Pancreas (tissue), 10 donors: ENCODE measurements around the gene IL17C. TPM values are rescaled to one million over a fixed set of nuclear protein-coding genes. Genes with fewer than 3 reads are reported as not detected.
"Not testable (repeated sequence)": the region's sequence is repeated elsewhere in the genome, so short reads cannot be mapped to it uniquely, and the experiment has no call there.

ENCODE experiments used
- ATAC-seq, 4 donors: fragments of 200-7000 bp; cut with Tn5 transposase; one replicate each; pipeline versions ENCODE4 v1.8.0 to v1.9.1; 2020; ENCODE audit warnings: mild to moderate bottlenecking in 4 of 4, moderate library complexity in 4 of 4
- DNase-seq, 6 donors: peaks; one replicate each; pipeline ENCODE4 v3.0.0-alpha.2; 2020
- FAIRE-seq: peaks from 2 replicates; lab custom pipeline; 2012; peaks lifted over from hg19 to GRCh38; lab: Jason Lieb, UNC
- H3K27ac ChIP-seq, 4 donors: fragments of 200-600 bp; sonication (generic); 1 replicate in 3 of 4; 2 replicates in 1 of 4; pipeline versions ENCODE4 v1.5.0 to v1.8.0; 2020
- H3K27me3 ChIP-seq, 4 donors: fragments of 200-600 bp; one replicate each; pipeline ENCODE4 v1.8.0; 2021
- H3K36me3 ChIP-seq, 3 donors: fragments of 200-600 bp; sonication (generic) in 1 of 3; one replicate each; pipeline versions ENCODE4 v1.5.0 to v1.8.0; 2020 to 2021
- H3K4me1 ChIP-seq, 3 donors: fragments of 200-600 bp; one replicate each; pipeline ENCODE4 v1.8.0; 2021
- H3K4me3 ChIP-seq, 4 donors: fragments of 200-600 bp; sonication (generic) in 2 of 4; one replicate each; pipeline versions ENCODE4 v1.5.0 to v1.8.0; 2020 to 2021
- H3K9me3 ChIP-seq, 4 donors: fragments of 200-600 bp; one replicate each; pipeline ENCODE4 v1.8.0; 2021
- CTCF ChIP-seq, 4 donors: fragments of 200-600 bp; sonication (generic) in 3 of 4; IDR thresholded peaks; one replicate each; pipeline versions ENCODE4 v1.5.0 to v1.8.0; 2021; ENCODE audit warnings: antibody characterized with exemption in 4 of 4
- WGBS, 2 donors: extraction: QIAGEN DNeasy Blood & Tissue Kit; methylation state at CpG; one replicate each; pipeline ENCODE4 v1.1.7; 2013; 5-methylcytosine and 5-hydroxymethylcytosine counted together
- intact Hi-C, 3 donors: fragments of 100-400 bp; cut with DNase I; formaldehyde crosslinking; loops; one replicate each; pipeline versions ENCODE4 v1.11.1 to v1.14.2; 2022
- polyA plus RNA-seq, 2 donors: library from polyadenylated mRNA; stranded (reverse); fragments of 200-250 nt; gene quantifications; one replicate each; pipeline ENCODE4 v1.2.3, GENCODE V29; 2013
- total RNA-seq, 6 donors: library from RNA; stranded (reverse); fragmentation: NEBNext Ultra II Directional in 4 of 6; extraction: Animal tissue kit (Norgen Biotek cat#: 25700) in 4 of 6; gene quantifications; one replicate each; pipeline versions ENCODE4 v1.2.1 to v1.2.4, GENCODE V29; 2021 to 2023
- donor health status: healthy with polysubstance abuse.
- donor health status: DM: no; HTN: no; CAD: no; lungs with moderate emphysema.
- donor health status: DM: no; HTN: no; CAD: no.
- donor health status: control.
- donor health status: control.
- donor health status: Bipolar disorder and iron deficiency.
- donor health status: DM: yes; HTN: yes; CAD: no.
- donor health status: DM: no; HTN: no; CAD: no.
- donor health status: DM: no; HTN: no; CAD: no.
- donor health status: DM: yes; HTN: yes; CAD: no.

The IL17C gene
- total and polyA plus RNA-seq, 8 donors = 0.14 TPM; not detected in 7

DNA sequence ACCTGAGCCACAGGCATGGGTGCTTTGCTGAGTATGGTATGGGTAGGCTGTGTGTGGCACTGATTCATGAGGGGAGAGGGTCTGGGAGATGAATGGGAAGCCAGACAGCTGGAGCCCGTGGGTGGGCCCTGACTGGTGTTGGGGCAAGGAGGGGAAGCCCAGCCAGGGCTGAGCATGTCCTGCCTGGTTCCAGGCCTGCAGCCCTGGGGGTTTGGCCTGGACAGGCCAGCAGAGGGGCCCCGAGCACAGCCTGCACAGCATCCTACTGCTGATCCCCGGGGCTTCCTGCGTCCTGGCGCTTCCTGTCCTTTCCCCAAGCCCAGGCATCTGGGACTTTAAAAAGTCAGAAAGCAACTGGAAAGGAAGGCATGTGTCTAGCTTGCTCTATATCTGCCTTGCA is 29.1 kb downstream of the IL17C start:
- H3K27me3 ChIP-seq = no peaks in the 10 kb centered on the region
- H3K36me3 ChIP-seq = no peaks in the 10 kb centered on the region
- H3K4me3 ChIP-seq = no peak overlapping the region
- ATAC-seq (no peak), FAIRE-seq (no peak), DNase-seq (no peak)
- WGBS, 2 donors = 81 to 91% methylated on average over 5 of the region's 5 CpGs
- no peak overlapping the region for H3K27ac ChIP-seq
- TF ChIP-seq CTCF (IDR thresholded peaks at IDR 0.05) = no peak
- H3K9me3 ChIP-seq = no peaks in the 10 kb centered on the region
- peaks cover 0 to 11% (median 5%) of the 10 kb centered on the region in 3 donors for H3K4me1 ChIP-seq
- intact Hi-C loops = no loop called here

GRCh38 chr16:88669493-88669892 is 31.1 kb downstream of the IL17C start:
- FAIRE-seq, H3K36me3 ChIP-seq, H3K27ac ChIP-seq, H3K4me3 ChIP-seq, ATAC-seq, intact Hi-C loops, H3K9me3 ChIP-seq, DNase-seq, H3K27me3 ChIP-seq: not testable (repeated sequence)
- H3K4me1 ChIP-seq = peaks cover 0 to 11% (median 0%) of the 10 kb centered on the region in 3 donors
- WGBS, 2 donors = 91 to 93% methylated on average over 8 of the region's 8 CpGs

- ATAC-seq = no peak
- Histone ChIP-seq H3K9me3 (no peaks in the 10 kb centered on the region), H3K4me3 (no peak overlapping the region), H3K27me3 (no peaks in the 10 kb centered on the region), H3K4me1 (peaks cover 0 to 6% (median 0%) of the 10 kb centered on the region in 3 donors), H3K36me3 (no peaks in the 10 kb centered on the region), H3K27ac (no peak overlapping the region)
- intact Hi-C loops = no loop called here
- WGBS, 2 donors = 61 to 71% methylated on average over 10 of the region's 10 CpGs
- no peak for FAIRE-seq
- TF ChIP-seq CTCF (IDR thresholded peaks at IDR 0.05) = no peak
- peak in 1 of 6 donors; percentile 18 for DNase-seq
These were observed 31.6 kb downstream of the IL17C start for GRCh38 chr16:88669980-88670379.

GRCh38 chr16:88671806-88672205 is 33.4 kb downstream of the IL17C start:
- Histone ChIP-seq H3K4me1 (no peaks in the 10 kb centered on the region), H3K27ac (no peak overlapping the region), H3K4me3 (no peak overlapping the region), H3K27me3 (no peaks in the 10 kb centered on the region), H3K36me3 (no peaks in the 10 kb centered on the region), H3K9me3 (no peaks in the 10 kb centered on the region)
- no peak for TF ChIP-seq CTCF (IDR thresholded peaks at IDR 0.05)
- ATAC-seq (no peak), DNase-seq (peak in 1 of 6 donors; percentile 44), FAIRE-seq (no peak)
- 85 to 90% methylated on average over 23 of the region's 23 CpGs for WGBS, 2 donors
- intact Hi-C loops = no loop called here

DNA sequence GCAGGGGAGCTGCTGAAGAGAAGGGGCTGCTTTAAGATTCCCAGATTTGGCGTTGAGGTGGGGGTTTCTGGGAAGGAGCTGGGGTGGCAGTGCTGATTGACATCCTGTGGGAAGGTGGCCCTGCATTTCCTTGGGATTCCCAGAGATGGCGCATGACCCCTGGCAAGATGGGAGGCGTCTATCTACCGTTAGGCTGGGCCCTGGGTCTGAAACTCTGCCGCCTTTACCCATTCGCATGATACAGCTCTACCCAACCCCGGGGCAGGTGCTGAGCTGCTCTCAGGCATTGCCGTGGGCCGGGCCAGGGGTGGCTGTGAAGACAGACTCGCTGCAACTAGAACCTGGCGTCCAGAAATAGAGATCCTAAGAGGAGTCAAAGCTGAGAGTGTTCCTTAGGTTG is 34.4 kb downstream of the IL17C start:
- no peak overlapping the region for H3K27ac ChIP-seq
- DNase-seq (peak in 1 of 6 donors; percentile 41), ATAC-seq (peak in 3 of 4 donors; percentile 48 to 70 (median 49)), FAIRE-seq (no peak)
- no peaks in the 10 kb centered on the region for H3K9me3 ChIP-seq
- intact Hi-C loops = no loop called here
- H3K4me1 ChIP-seq = no peaks in the 10 kb centered on the region
- no peaks in the 10 kb centered on the region for H3K36me3 ChIP-seq
- H3K27me3 ChIP-seq = no peaks in the 10 kb centered on the region
- no peak for TF ChIP-seq CTCF (IDR thresholded peaks at IDR 0.05)
- 45 to 53% methylated on average over 11 of the region's 11 CpGs for WGBS, 2 donors
- no peak overlapping the region for H3K4me3 ChIP-seq
